H9 (cell line): ENCODE measurements around the gene GPR25. TPM values are rescaled to one million over a fixed set of nuclear protein-coding genes. Genes with fewer than 3 reads are reported as not detected.

Experiments used
- DNase-seq: peaks from one replicate; pipeline ENCODE4 v3.0.0-alpha.2; 2017
- H2AFZ ChIP-seq: one replicate; pipeline ENCODE4 v1.6.1; 2013; ENCODE audit warnings: mild to moderate bottlenecking, low read length, control low read depth, moderate library complexity
- H2AK5ac ChIP-seq: 2 replicates; pipeline ENCODE4 v1.6.1; 2013; ENCODE audit warnings: low read length, control low read depth, mixed read lengths; ENCODE audit not compliant: insufficient read length
- H2BK120ac ChIP-seq: one replicate; pipeline ENCODE4 v1.6.1; 2013; ENCODE audit warnings: low read depth, mild to moderate bottlenecking, low read length, control low read depth, inconsistent platforms; ENCODE audit not compliant: poor library complexity, severe bottlenecking
- H2BK12ac ChIP-seq: 2 replicates; pipeline ENCODE4 v1.6.1; 2013; ENCODE audit warnings: low read length, control low read depth, mixed read lengths, low read depth; ENCODE audit not compliant: insufficient read length
- H2BK15ac ChIP-seq: 2 replicates; pipeline ENCODE4 v1.6.1; 2013; ENCODE audit warnings: low read depth, low read length, control low read depth
- H2BK20ac ChIP-seq: one replicate; pipeline ENCODE4 v1.6.1; 2013; ENCODE audit warnings: low read depth, mild to moderate bottlenecking, low read length, control low read depth, inconsistent platforms; ENCODE audit not compliant: poor library complexity, severe bottlenecking
- H2BK5ac ChIP-seq: 2 replicates; pipeline ENCODE4 v1.6.1; 2013; ENCODE audit warnings: low read length, control low read depth, mixed read lengths; ENCODE audit not compliant: insufficient read length
- H3K14ac ChIP-seq: 2 replicates; pipeline ENCODE4 v1.6.1; 2013; ENCODE audit warnings: low read length, control low read depth; ENCODE audit not compliant: insufficient read depth
- H3K18ac ChIP-seq: 2 replicates; pipeline ENCODE4 v1.6.1; 2013; ENCODE audit warnings: low read depth, mild to moderate bottlenecking, mixed read lengths, low read length, control low read depth; ENCODE audit not compliant: insufficient read length
- H3K23ac ChIP-seq: 2 replicates; pipeline ENCODE4 v1.6.1; 2013; ENCODE audit warnings: low read length, control low read depth, mixed read lengths, low read depth; ENCODE audit not compliant: insufficient read length
- H3K23me2 ChIP-seq: 2 replicates; pipeline ENCODE4 v1.6.1; 2013; ENCODE audit warnings: low read depth, mild to moderate bottlenecking, mixed read lengths, low read length, control low read depth; ENCODE audit not compliant: insufficient read length, poor library complexity, severe bottlenecking
- H3K27ac ChIP-seq: 2 replicates; pipeline ENCODE4 v1.5.1; 2013; ENCODE audit warnings: low read length, control low read depth, mixed read lengths, low read depth; ENCODE audit not compliant: insufficient read length
- H3K27me3 ChIP-seq: 2 replicates; pipeline ENCODE4 v1.6.1; 2013; ENCODE audit warnings: low read length, control low read depth, inconsistent platforms; ENCODE audit not compliant: insufficient read depth
- H3K4ac ChIP-seq: 2 replicates; pipeline ENCODE4 v1.6.1; 2013; ENCODE audit warnings: low read depth, mild to moderate bottlenecking, control low read depth, inconsistent platforms, low read length, moderate library complexity
- H3K4me1 ChIP-seq: 2 replicates; pipeline ENCODE4 v1.6.1; 2013; ENCODE audit warnings: low read length, control low read depth, inconsistent platforms; ENCODE audit not compliant: insufficient read depth
- H3K4me2 ChIP-seq: 2 replicates; pipeline ENCODE4 v1.6.1; 2013; ENCODE audit warnings: low read length, control low read depth, mixed read lengths; ENCODE audit not compliant: insufficient read length, insufficient read depth
- H3K56ac ChIP-seq: 2 replicates; pipeline ENCODE4 v1.6.1; 2013; ENCODE audit warnings: low read depth, mild to moderate bottlenecking, mixed read lengths, low read length, control low read depth; ENCODE audit not compliant: insufficient read length
- H3K79me1 ChIP-seq: 2 replicates; pipeline ENCODE4 v1.6.1; 2013; ENCODE audit warnings: low read depth, mild to moderate bottlenecking, moderate library complexity, low read length, control low read depth, inconsistent platforms; ENCODE audit not compliant: insufficient read depth, poor library complexity, severe bottlenecking
- H3K79me2 ChIP-seq: 2 replicates; pipeline ENCODE4 v1.6.1; 2013; ENCODE audit warnings: low read length, control low read depth, inconsistent platforms; ENCODE audit not compliant: insufficient read depth
- H3K9ac ChIP-seq: 2 replicates; pipeline ENCODE4 v1.6.1; 2013; ENCODE audit warnings: low read length, control low read depth, mixed read lengths; ENCODE audit not compliant: insufficient read length; ENCODE audit errors: extremely low read depth
- H3K9me3 ChIP-seq: one replicate; pipeline ENCODE4 v1.6.1; 2013; ENCODE audit warnings: low read depth, low read length, inconsistent platforms; ENCODE audit not compliant: control insufficient read depth
- H3T11ph ChIP-seq: one replicate; pipeline ENCODE4 v1.6.1; 2013; ENCODE audit warnings: mild to moderate bottlenecking, low read length, control low read depth, inconsistent platforms
- H4K20me1 ChIP-seq: one replicate; pipeline ENCODE4 v1.6.1; 2013; ENCODE audit not compliant: control insufficient read depth, insufficient read length, insufficient read depth
- H4K5ac ChIP-seq: 2 replicates; pipeline ENCODE4 v1.6.1; 2013; ENCODE audit warnings: low read depth, mild to moderate bottlenecking, mixed read lengths, low read length, control low read depth; ENCODE audit not compliant: insufficient read length
- H4K8ac ChIP-seq: replicated peaks from 2 replicates; pipeline ENCODE4 v1.6.1; 2013; ENCODE audit warnings: low read length, control low read depth, mixed read lengths, low read depth; ENCODE audit not compliant: insufficient read length
- H4K91ac ChIP-seq: 2 replicates; pipeline ENCODE4 v1.6.1; 2013; ENCODE audit warnings: low read depth, mild to moderate bottlenecking, moderate library complexity, mixed read lengths, low read length, control low read depth; ENCODE audit not compliant: insufficient read length
- H3K27ac Mint-ChIP-seq, 3 experiments: 2 replicates in 2 of 3; 3 replicates in 1 of 3; pipeline ENCODE4 v1.8.0; 2020 to 2021; ENCODE audit warnings: mixed read lengths in 3 of 3, mild to moderate bottlenecking in 1 of 3, moderate library complexity in 1 of 3
- H3K27me3 Mint-ChIP-seq: 2 replicates; pipeline ENCODE4 v1.8.0; 2021; ENCODE audit warnings: low read depth, mild to moderate bottlenecking, moderate library complexity, mixed read lengths
- H3K36me3 Mint-ChIP-seq, 3 experiments: 2 replicates in 2 of 3; 3 replicates in 1 of 3; pipeline ENCODE4 v1.8.0; 2020 to 2021; ENCODE audit warnings: low read depth in 3 of 3, mixed read lengths in 3 of 3; ENCODE audit not compliant: insufficient read depth in 1 of 3
- H3K4me1 Mint-ChIP-seq, 2 experiments: 2 replicates each; pipeline ENCODE4 v1.8.0; 2020; ENCODE audit warnings: mixed read lengths in 2 of 2
- H3K4me3 Mint-ChIP-seq, 2 experiments: 2 replicates in 1 of 2; 3 replicates in 1 of 2; pipeline ENCODE4 v1.8.0; 2020 to 2021; ENCODE audit warnings: mild to moderate bottlenecking in 2 of 2, mixed read lengths in 2 of 2, moderate library complexity in 1 of 2
- H3K9me3 Mint-ChIP-seq, 2 experiments: 2 replicates in 1 of 2; 3 replicates in 1 of 2; pipeline ENCODE4 v1.8.0; 2020; ENCODE audit warnings: mild to moderate bottlenecking in 2 of 2, mixed read lengths in 2 of 2, moderate library complexity in 1 of 2
- CTCF ChIP-seq: fragments of 200-600 bp; sonication (generic); conservative IDR thresholded peaks from 3 replicates; pipeline ENCODE4 v1.8.0; 2021; ENCODE audit warnings: antibody characterized with exemption, mild to moderate bottlenecking
- WGBS: extraction: QIAGEN DNeasy Blood & Tissue Kit; methylation state at CpG from one replicate; pipeline ENCODE4 v1.1.7; 2013; ENCODE audit warnings: missing lambda C conversion rate, low lambda C conversion rate, mixed read lengths; ENCODE audit not compliant: insufficient read length; ENCODE audit errors: extremely low coverage; 5-methylcytosine and 5-hydroxymethylcytosine counted together
- total RNA-seq: library from RNA; stranded (reverse); gene quantifications from 2 replicates; pipeline ENCODE4 v1.2.1, GENCODE V29; 2021

GPR25 gene
- total RNA-seq, 1 experiment from 2014 or later, result not detected

- peak overlapping the region in 1 of 3 experiments; percentile 62; a peak in 1 of 7 replicates for H3K27ac Mint-ChIP-seq
- no peak overlapping the region for H3K4me3 Mint-ChIP-seq
- no peak overlapping the region for H3K18ac ChIP-seq
- H2BK120ac ChIP-seq, result no peak overlapping the region
- no peak overlapping the region for H3K9ac ChIP-seq
- no peak for TF ChIP-seq CTCF
- no peak overlapping the region for H2BK15ac ChIP-seq
- no peak overlapping the region for H2BK5ac ChIP-seq
- WGBS, result no CpG with 5 or more reads among the region's 66 CpGs
- no peak overlapping the region for H4K5ac ChIP-seq
- H2BK20ac ChIP-seq, result no peak overlapping the region
- no peaks in the 10 kb centered on the region for H3K27me3 Mint-ChIP-seq
- H3K23me2 ChIP-seq, result no peaks in the 10 kb centered on the region
- H3K56ac ChIP-seq, result no peak overlapping the region
- no peak overlapping the region for H4K91ac ChIP-seq
- peaks cover 4% of the 10 kb centered on the region for H3K4me1 ChIP-seq
- no peaks in the 10 kb centered on the region; a peak in 1 of 7 replicates for H3K36me3 Mint-ChIP-seq
- no peaks in the 10 kb centered on the region for H4K20me1 ChIP-seq
- H2AK5ac ChIP-seq, result no peak overlapping the region
- peaks cover 17 to 18% of the 10 kb centered on the region in 2 experiments for H3K4me1 Mint-ChIP-seq
- no peak overlapping the region for H3K14ac ChIP-seq
- peak; percentile 55 for DNase-seq
- H3K9me3 ChIP-seq, result no peaks in the 10 kb centered on the region
- no peak overlapping the region for H2AFZ ChIP-seq
- H3K27ac ChIP-seq, result no peak overlapping the region
- H2BK12ac ChIP-seq, result no peak overlapping the region
- H4K8ac ChIP-seq, result no peak overlapping the region
- no peaks in the 10 kb centered on the region for H3K79me2 ChIP-seq
- H3K79me1 ChIP-seq, result no peaks in the 10 kb centered on the region
- no peaks in the 10 kb centered on the region for H3K9me3 Mint-ChIP-seq
- no peak overlapping the region for H3K4ac ChIP-seq
- no peak overlapping the region for H3K4me2 ChIP-seq
- H3T11ph ChIP-seq, result no peak overlapping the region
- no peaks in the 10 kb centered on the region for H3K27me3 ChIP-seq
- H3K23ac ChIP-seq, result no peak overlapping the region
Measured at GRCh38 chr1:200873671-200874397, 1.1 kb downstream of the GPR25 start.
